H4 (cell line): ENCODE measurements around the gene IREB2. TPM values are rescaled to one million over a fixed set of nuclear protein-coding genes. Genes with fewer than 3 reads are reported as not detected.
"Not testable (repeated sequence)": the region's sequence is repeated elsewhere in the genome, so short reads cannot be mapped to it uniquely, and the experiment has no call there.

Experiments
- DNase-seq: peaks from one replicate; pipeline ENCODE4 v3.0.0-alpha.2; 2015; ENCODE audit warnings: low spot score
- total RNA-seq: library from RNA; depleted of rRNA; stranded (reverse); fragments of >200 nt; shearing (Covaris generic); gene quantifications from 2 replicates; pipeline ENCODE4 v1.2.3, GENCODE V29; 2014

Gene IREB2
- total RNA-seq, 1 experiment from 2014 or later, result 16.6 TPM

- DNase-seq, result no peak
Observed at GRCh38 chr15:78469031-78469430, 31.0 kb downstream of the IREB2 start.

- no peak for DNase-seq
Observed at GRCh38 chr15:78477295-78477694, 39.3 kb downstream of the IREB2 start.

- DNase-seq, result no peak
Observed at GRCh38 chr15:78479650-78480049, 41.6 kb downstream of the IREB2 start.

- DNase-seq, result no peak
Observed at GRCh38 chr15:78481917-78482316, 43.9 kb downstream of the IREB2 start.

- no peak for DNase-seq
Observed at GRCh38 chr15:78492872-78493271, 54.9 kb downstream of the IREB2 start.

GRCh38 chr15:78501857-78502256 lies 63.8 kb downstream of the IREB2 start:
- DNase-seq, result no peak

GRCh38 chr15:78502641-78503040 lies 64.6 kb downstream of the IREB2 start:
- DNase-seq, result no peak

- DNase-seq, result peak; percentile 95
Observed at GRCh38 chr15:78506971-78507830, 69.2 kb downstream of the IREB2 start, which contains the start of gene HYKK. HYKK (plus strand) TSS chr15:78507577; CDS start chr15:78513089, 5,512 bp downstream.

- DNase-seq, result no peak
Observed at GRCh38 chr15:78507831-78508160, 69.8 kb downstream of the IREB2 start.

GRCh38 chr15:78508272-78508671 lies 70.3 kb downstream of the IREB2 start:
- no peak for DNase-seq

GRCh38 chr15:78509726-78510312 lies 71.8 kb downstream of the IREB2 start:
- DNase-seq, result no peak

GRCh38 chr15:78520035-78520434 lies 82.0 kb downstream of the IREB2 start:
- not testable (repeated sequence) for DNase-seq

GRCh38 chr15:78524230-78524629 lies 86.2 kb downstream of the IREB2 start:
- no peak for DNase-seq

- DNase-seq, result no peak
Observed at GRCh38 chr15:78527325-78527724, 89.3 kb downstream of the IREB2 start.

- DNase-seq, result no peak
Observed at GRCh38 chr15:78533331-78533730, 95.3 kb downstream of the IREB2 start.

GRCh38 chr15:78536134-78536533 lies 98.1 kb downstream of the IREB2 start:
- no peak for DNase-seq

GRCh38 chr15:78537266-78537905 lies 99.4 kb downstream of the IREB2 start:
- no peak for DNase-seq

GRCh38 chr15:78538358-78538757 lies 100.3 kb downstream of the IREB2 start:
- DNase-seq, result no peak

- DNase-seq, result not testable (repeated sequence)
Observed at GRCh38 chr15:78539464-78540140, 101.6 kb downstream of the IREB2 start.

GRCh38 chr15:78540141-78540870 lies 102.3 kb downstream of the IREB2 start, which contains the start of gene PSMA4:
PSMA4 (plus strand) TSS chr15:78540444; CDS start chr15:78541928, 1,484 bp downstream.
- DNase-seq, result peak; percentile 79
